PC-9 (cell line): ENCODE measurements around the gene MACROH2A1. TPM values are rescaled to one million over a fixed set of nuclear protein-coding genes. Genes with fewer than 3 reads are reported as not detected.

ENCODE experiments used
- BruUV-seq: library from RNA; stranded (reverse); fragments of 400-500 nt; replicated peaks from 2 replicates; lab custom pipeline; 2021; lab: Mats Ljungman, UMichigan
- CTCF ChIA-PET: fragments of 300-600 bp; sonication (Branson Sonifier 250); formaldehyde crosslinking; loops from one replicate; lab custom pipeline; 2022; ENCODE audit warnings: antibody characterized with exemption; lab: Charles Lee
- POLR2A ChIA-PET: fragments of 300-600 bp; sonication (Branson Sonifier 250); formaldehyde crosslinking; loops from one replicate; lab custom pipeline; 2022; ENCODE audit warnings: antibody characterized with exemption; ENCODE audit not compliant: unreplicated experiment; lab: Charles Lee
- DNase-seq, 2 experiments: peaks; one replicate each; pipeline versions ENCODE4 v3.0.0 to v3.0.0-alpha.2; 2015 to 2022; ENCODE audit warnings: mixed read lengths in 1 of 2
- H2AFZ ChIP-seq: fragments of 200-600 bp; sonication (generic); 2 replicates; pipeline ENCODE4 v1.8.1; 2017; ENCODE audit warnings: antibody characterized with exemption
- H3F3A ChIP-seq: fragments of 200-600 bp; sonication (generic); 2 replicates; pipeline ENCODE4 v1.8.1; 2017; ENCODE audit warnings: antibody characterized with exemption, mild to moderate bottlenecking, low read depth; ENCODE audit not compliant: insufficient read depth
- H3K27ac ChIP-seq: fragments of 200-600 bp; sonication (generic); 2 replicates; pipeline ENCODE4 v1.6.1; 2016; ENCODE audit warnings: mixed run types
- H3K27me3 ChIP-seq: fragments of 200-600 bp; sonication (generic); 2 replicates; pipeline ENCODE4 v1.6.1; 2016; ENCODE audit warnings: low read depth, mixed run types; ENCODE audit not compliant: insufficient read depth
- H3K36me3 ChIP-seq: fragments of 200-600 bp; sonication (generic); 2 replicates; pipeline ENCODE4 v1.6.1; 2016; ENCODE audit warnings: low read depth, mixed run types
- H3K4me1 ChIP-seq: fragments of 200-600 bp; sonication (generic); replicated peaks from 2 replicates; pipeline ENCODE4 v1.6.1; 2016; ENCODE audit warnings: mixed run types; ENCODE audit not compliant: insufficient read depth
- H3K4me2 ChIP-seq: fragments of 200-600 bp; sonication (generic); 2 replicates; pipeline ENCODE4 v1.6.1; 2017; ENCODE audit warnings: mixed run types
- H3K4me3 ChIP-seq: fragments of 200-600 bp; sonication (generic); 2 replicates; pipeline ENCODE4 v1.6.1; 2016; ENCODE audit warnings: mixed run types
- H3K79me2 ChIP-seq: fragments of 200-600 bp; sonication (generic); 2 replicates; pipeline ENCODE4 v1.6.1; 2017; ENCODE audit warnings: low read depth, mixed run types
- H3K9me2 ChIP-seq: fragments of 200-600 bp; sonication (generic); 2 replicates; pipeline ENCODE4 v1.8.1; 2017; ENCODE audit warnings: mild to moderate bottlenecking; ENCODE audit not compliant: insufficient read depth
- H3K9me3 ChIP-seq: fragments of 200-600 bp; sonication (generic); 2 replicates; pipeline ENCODE4 v1.8.1; 2016; ENCODE audit warnings: low read depth; ENCODE audit not compliant: insufficient read depth
- H4K20me1 ChIP-seq: fragments of 200-600 bp; sonication (generic); 2 replicates; pipeline ENCODE4 v1.8.1; 2017; ENCODE audit not compliant: insufficient read depth
- EZH2 ChIP-seq: fragments of 200-600 bp; sonication (generic); IDR thresholded peaks from 2 replicates; pipeline ENCODE4 v1.8.0; 2017; ENCODE audit warnings: antibody characterized with exemption, low read depth
- intact Hi-C: fragments of 100-400 bp; cut with micrococcal nuclease; formaldehyde crosslinking; loops from one replicate; pipeline ENCODE4 v1.10.0; 2022; ENCODE audit not compliant: unreplicated experiment
- total RNA-seq: library from RNA; stranded (reverse); gene quantifications from 2 replicates; pipeline ENCODE4 v1.2.3, GENCODE V29; 2021
- TF ChIP-seq, protein P1 (sequence below): fragments of 200-600 bp; sonication (generic); conservative IDR thresholded peaks from 2 replicates; pipeline ENCODE4 v1.6.1; 2017; ENCODE audit warnings: mixed run types, antibody characterized with exemption, mild to moderate bottlenecking, moderate library complexity

Gene MACROH2A1
- total RNA-seq, 1 experiment from 2014 or later = 223 TPM

DNA sequence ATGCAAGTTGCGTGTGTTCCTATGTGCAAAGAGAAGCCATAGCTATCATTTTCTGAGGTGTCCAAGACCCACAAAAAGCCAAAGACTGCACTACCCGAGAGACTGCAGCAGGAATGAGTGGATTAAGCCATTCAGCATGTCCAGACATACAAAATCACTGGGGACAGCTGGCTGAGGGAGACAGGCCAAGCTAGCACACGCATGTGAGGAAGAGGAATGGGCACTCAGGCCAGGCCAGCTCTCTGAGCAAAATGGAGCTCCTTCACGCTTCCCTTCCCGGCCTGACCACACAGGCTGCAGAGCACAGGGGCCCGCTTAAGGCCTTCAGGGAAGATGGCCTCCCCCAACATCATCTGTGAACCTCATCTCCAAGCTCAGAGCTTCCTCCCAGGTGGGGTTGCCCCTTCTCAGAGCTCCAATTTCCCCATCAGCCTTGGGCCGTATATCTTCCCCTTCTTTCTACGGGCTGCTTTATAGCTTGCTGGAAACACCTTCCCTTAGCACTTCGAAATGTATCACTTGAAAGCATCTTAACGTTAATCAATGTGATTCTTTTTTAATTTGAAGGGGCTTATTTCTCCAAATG, 39.7 kb upstream of the MACROH2A1 start:
- Histone ChIP-seq H3K27me3 (peaks cover 54% of the 10 kb centered on the region), H2AFZ (no peak overlapping the region), H3K36me3 (no peaks in the 10 kb centered on the region), H3F3A (no peaks in the 10 kb centered on the region), H3K79me2 (no peaks in the 10 kb centered on the region), H3K4me1 (no peaks in the 10 kb centered on the region), H4K20me1 (no peaks in the 10 kb centered on the region), H3K27ac (no peak overlapping the region), H3K9me2 (no peaks in the 10 kb centered on the region), H3K4me3 (no peak overlapping the region), H3K4me2 (no peak overlapping the region), H3K9me3 (no peaks in the 10 kb centered on the region)
- DNase-seq = no peak
- TF ChIP-seq, protein P1, sequence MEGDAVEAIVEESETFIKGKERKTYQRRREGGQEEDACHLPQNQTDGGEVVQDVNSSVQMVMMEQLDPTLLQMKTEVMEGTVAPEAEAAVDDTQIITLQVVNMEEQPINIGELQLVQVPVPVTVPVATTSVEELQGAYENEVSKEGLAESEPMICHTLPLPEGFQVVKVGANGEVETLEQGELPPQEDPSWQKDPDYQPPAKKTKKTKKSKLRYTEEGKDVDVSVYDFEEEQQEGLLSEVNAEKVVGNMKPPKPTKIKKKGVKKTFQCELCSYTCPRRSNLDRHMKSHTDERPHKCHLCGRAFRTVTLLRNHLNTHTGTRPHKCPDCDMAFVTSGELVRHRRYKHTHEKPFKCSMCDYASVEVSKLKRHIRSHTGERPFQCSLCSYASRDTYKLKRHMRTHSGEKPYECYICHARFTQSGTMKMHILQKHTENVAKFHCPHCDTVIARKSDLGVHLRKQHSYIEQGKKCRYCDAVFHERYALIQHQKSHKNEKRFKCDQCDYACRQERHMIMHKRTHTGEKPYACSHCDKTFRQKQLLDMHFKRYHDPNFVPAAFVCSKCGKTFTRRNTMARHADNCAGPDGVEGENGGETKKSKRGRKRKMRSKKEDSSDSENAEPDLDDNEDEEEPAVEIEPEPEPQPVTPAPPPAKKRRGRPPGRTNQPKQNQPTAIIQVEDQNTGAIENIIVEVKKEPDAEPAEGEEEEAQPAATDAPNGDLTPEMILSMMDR = no peak
- TF ChIP-seq EZH2 = no peak
- intact Hi-C loops = no loop called here
- CTCF ChIA-PET = interaction anchor here (0.5 to 1.3 kb wide), 2 partner anchors 20 to 774 kb away, joined by 4 read pairs; no protein-coding TSS in a partner anchor
- POLR2A ChIA-PET = no interaction called here
- no TSS peak for BruUV-seq

GRCh38 chr5:135437796-135438560, 38.9 kb upstream of the MACROH2A1 start:
- TF ChIP-seq, protein P1 = no peak
- TF ChIP-seq EZH2 = no peak
- Histone ChIP-seq H3K4me3 (no peak overlapping the region), H3K4me2 (no peak overlapping the region), H3K9me3 (no peaks in the 10 kb centered on the region), H2AFZ (no peak overlapping the region), H3F3A (no peaks in the 10 kb centered on the region), H3K27me3 (peaks cover 49% of the 10 kb centered on the region), H3K79me2 (no peaks in the 10 kb centered on the region), H3K9me2 (no peaks in the 10 kb centered on the region), H3K27ac (no peak overlapping the region), H3K36me3 (no peaks in the 10 kb centered on the region), H4K20me1 (no peaks in the 10 kb centered on the region), H3K4me1 (no peaks in the 10 kb centered on the region)
- POLR2A ChIA-PET = no interaction called here
- CTCF ChIA-PET = interaction anchor here (0.5 to 1.3 kb wide), 2 partner anchors 21 to 774 kb away, joined by 4 read pairs; no protein-coding TSS in a partner anchor
- DNase-seq = peak; percentile 46 to 86
- no TSS peak for BruUV-seq
- intact Hi-C loops = no loop called here

GRCh38 chr5:135437422-135437795, 38.4 kb upstream of the MACROH2A1 start:
- H3K4me3 ChIP-seq = no peak overlapping the region
- H3K9me3 ChIP-seq = no peaks in the 10 kb centered on the region
- H4K20me1 ChIP-seq = no peaks in the 10 kb centered on the region
- intact Hi-C loops = no loop called here
- no peak overlapping the region for H2AFZ ChIP-seq
- H3K4me2 ChIP-seq = no peak overlapping the region
- H3K36me3 ChIP-seq = no peaks in the 10 kb centered on the region
- H3K9me2 ChIP-seq = no peaks in the 10 kb centered on the region
- H3K79me2 ChIP-seq = no peaks in the 10 kb centered on the region
- CTCF ChIA-PET = interaction anchor here (1.3 kb wide), 1 partner anchor 21 kb away, joined by 4 read pairs; no protein-coding TSS in a partner anchor
- BruUV-seq = no TSS peak
- H3K27ac ChIP-seq = no peak overlapping the region
- POLR2A ChIA-PET = no interaction called here
- DNase-seq = no peak
- no peaks in the 10 kb centered on the region for H3F3A ChIP-seq
- H3K4me1 ChIP-seq = no peaks in the 10 kb centered on the region
- peaks cover 43% of the 10 kb centered on the region for H3K27me3 ChIP-seq
- TF ChIP-seq, protein P1 = no peak
- no peak for TF ChIP-seq EZH2
